PC-3 (cell line): ENCODE data around the gene RNASET2. TPM values are rescaled to one million over a fixed set of nuclear protein-coding genes. Genes with fewer than 3 reads are reported as not detected.

Experiments
- ATAC-seq: fragments of 200-7000 bp; cut with Tn5 transposase; 2 replicates; pipeline ENCODE4 v1.9.1; 2020; ENCODE audit warnings: mild to moderate bottlenecking, moderate library complexity
- BruUV-seq: library from RNA; stranded (reverse); fragments of 400-500 nt; replicated peaks from 2 replicates; lab custom pipeline; 2021; lab: Mats Ljungman, UMichigan
- CTCF ChIA-PET: fragments of 300-600 bp; sonication (Branson Sonifier 250); formaldehyde crosslinking; loops from one replicate; lab custom pipeline; 2022; ENCODE audit warnings: antibody characterized with exemption; lab: Charles Lee
- POLR2A ChIA-PET: fragments of 300-600 bp; sonication (Branson Sonifier 250); formaldehyde crosslinking; loops from one replicate; lab custom pipeline; 2022; ENCODE audit warnings: antibody characterized with exemption; ENCODE audit not compliant: unreplicated experiment; lab: Charles Lee
- DNase-seq: peaks from one replicate; pipeline ENCODE4 v3.0.0-alpha.2; 2015
- H2AFZ ChIP-seq: fragments of 300-600 bp; sonication (generic); 2 replicates; pipeline ENCODE4 v1.6.0; 2016; ENCODE audit warnings: antibody characterized with exemption, low read length
- H3F3A ChIP-seq: fragments of 300-600 bp; sonication (generic); one replicate; pipeline ENCODE4 v1.6.0; 2017; ENCODE audit warnings: antibody characterized with exemption, low read length, control low read depth, mild to moderate bottlenecking; ENCODE audit not compliant: unreplicated experiment
- H3K27ac ChIP-seq: fragments of 300-600 bp; sonication (generic); 2 replicates; pipeline ENCODE4 v1.5.1; 2016; ENCODE audit warnings: mild to moderate bottlenecking, low read length
- H3K27me3 ChIP-seq: fragments of 300-600 bp; sonication (generic); 2 replicates; pipeline ENCODE4 v1.6.1; 2016; ENCODE audit warnings: low read length, mixed read lengths
- H3K36me3 ChIP-seq: fragments of 300-600 bp; sonication (generic); 2 replicates; pipeline ENCODE4 v1.6.1; 2016; ENCODE audit warnings: low read depth, mixed run types, low read length, mixed read lengths
- H3K4me1 ChIP-seq: fragments of 300-600 bp; sonication (generic); 2 replicates; pipeline ENCODE4 v1.5.1; 2016; ENCODE audit warnings: low read length; ENCODE audit not compliant: insufficient read depth
- H3K4me2 ChIP-seq: fragments of 300-600 bp; sonication (generic); 2 replicates; pipeline ENCODE4 v1.6.0; 2016; ENCODE audit warnings: low read length
- H3K4me3 ChIP-seq: fragments of 300-600 bp; sonication (generic); 2 replicates; pipeline ENCODE4 v1.5.1; 2016; ENCODE audit warnings: mild to moderate bottlenecking, low read length, mixed read lengths
- H3K79me2 ChIP-seq: fragments of 300-600 bp; sonication (generic); 2 replicates; pipeline ENCODE4 v1.6.1; 2017; ENCODE audit warnings: low read length, mixed read lengths
- H3K9ac ChIP-seq: fragments of 300-600 bp; sonication (generic); 2 replicates; pipeline ENCODE4 v1.6.0; 2016; ENCODE audit warnings: mild to moderate bottlenecking, low read length
- H3K9me2 ChIP-seq: fragments of 300-600 bp; sonication (generic); replicated peaks from 2 replicates; pipeline ENCODE4 v1.6.1; 2016; ENCODE audit warnings: mixed run types, low read length, mixed read lengths
- H3K9me3 ChIP-seq: fragments of 300-600 bp; sonication (generic); 2 replicates; pipeline ENCODE4 v1.6.1; 2016; ENCODE audit warnings: low read length, mixed read lengths
- H4K20me1 ChIP-seq: fragments of 300-600 bp; sonication (generic); 2 replicates; pipeline ENCODE4 v1.6.1; 2016; ENCODE audit warnings: low read length, mixed read lengths
- CTCF ChIP-seq: fragments of 300-600 bp; sonication (generic); conservative IDR thresholded peaks from 2 replicates; pipeline ENCODE4 v1.5.1; 2017; ENCODE audit warnings: antibody characterized with exemption, low read depth, mild to moderate bottlenecking, low read length
- EZH2 ChIP-seq: fragments of 300-600 bp; sonication (generic); IDR thresholded peaks from one replicate; pipeline ENCODE4 v1.6.1; 2017; ENCODE audit warnings: antibody characterized with exemption, mild to moderate bottlenecking, low read length; ENCODE audit not compliant: unreplicated experiment
- EZH2phosphoT487 ChIP-seq: fragments of 300-600 bp; sonication (generic); IDR thresholded peaks from 2 replicates; pipeline ENCODE4 v1.6.1; 2018; ENCODE audit warnings: mild to moderate bottlenecking, antibody characterized with exemption, low read length, borderline replicate concordance
- intact Hi-C: fragments of 100-400 bp; cut with micrococcal nuclease; formaldehyde crosslinking; loops from 2 replicates; pipeline ENCODE4 v1.9.0; 2023
- total RNA-seq: library from RNA; depleted of rRNA; stranded (reverse); fragments of >200 nt; gene quantifications from 2 replicates; pipeline ENCODE4 v1.2.3, GENCODE V29; 2014

RNASET2 gene
- total RNA-seq, 1 experiment from 2014 or later = 51.8 TPM

- no TSS peak for BruUV-seq
- Histone ChIP-seq H4K20me1 (no peaks in the 10 kb centered on the region), H3K4me3 (no peak overlapping the region), H3K9me3 (no peaks in the 10 kb centered on the region), H3K36me3 (no peaks in the 10 kb centered on the region), H3F3A (no peaks in the 10 kb centered on the region), H3K4me1 (no peaks in the 10 kb centered on the region), H2AFZ (no peak overlapping the region), H3K79me2 (no peaks in the 10 kb centered on the region), H3K9me2 (no peaks in the 10 kb centered on the region), H3K27ac (no peak overlapping the region), H3K27me3 (no peaks in the 10 kb centered on the region), H3K4me2 (no peak overlapping the region), H3K9ac (no peak overlapping the region)
- DNase-seq (no peak), ATAC-seq (no peak)
- POLR2A ChIA-PET = no interaction called here
- TF ChIP-seq CTCF (no peak), EZH2phosphoT487 (no peak), EZH2 (no peak)
- CTCF ChIA-PET = no interaction called here
- intact Hi-C loops = no loop called here
Observed at GRCh38 chr6:166925141-166925996, 31.0 kb downstream of the RNASET2 start.

GRCh38 chr6:166924531-166924930 is 31.8 kb downstream of the RNASET2 start:
- BruUV-seq = no TSS peak
- Histone ChIP-seq H4K20me1 (no peaks in the 10 kb centered on the region), H2AFZ (no peak overlapping the region), H3K27me3 (no peaks in the 10 kb centered on the region), H3F3A (no peaks in the 10 kb centered on the region), H3K4me2 (no peak overlapping the region), H3K9me3 (no peaks in the 10 kb centered on the region), H3K9ac (no peak overlapping the region), H3K4me3 (no peak overlapping the region), H3K27ac (no peak overlapping the region), H3K4me1 (no peaks in the 10 kb centered on the region), H3K79me2 (no peaks in the 10 kb centered on the region), H3K9me2 (no peaks in the 10 kb centered on the region), H3K36me3 (no peaks in the 10 kb centered on the region)
- no peak for TF ChIP-seq EZH2phosphoT487
- TF ChIP-seq CTCF = no peak
- no peak for TF ChIP-seq EZH2
- ChIA-PET POLR2A (no interaction called here), CTCF (no interaction called here)
- DNase-seq = no peak
- intact Hi-C loops = no loop called here
- ATAC-seq = no peak

DNA sequence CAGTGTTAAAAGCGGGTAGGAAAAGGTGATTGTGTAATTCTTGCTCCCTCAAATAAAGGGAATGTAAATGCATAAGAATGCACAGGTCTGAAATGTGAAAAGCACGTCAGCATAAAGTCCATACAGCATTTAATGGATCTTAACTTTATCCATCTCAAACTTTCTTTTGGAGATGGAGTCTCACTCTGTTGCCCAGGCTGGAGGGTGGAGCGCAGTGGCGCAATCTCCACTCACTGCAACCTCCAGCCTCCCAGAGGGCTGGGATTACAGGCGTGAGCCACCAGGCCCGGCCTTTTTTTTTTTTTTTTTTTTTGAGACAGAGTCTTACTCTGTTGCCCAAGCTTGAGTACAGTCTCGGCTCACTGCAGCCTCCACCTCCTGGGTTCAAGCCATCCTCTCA is 33.4 kb downstream of the RNASET2 start:
- Histone ChIP-seq H3K9me3 (no peaks in the 10 kb centered on the region), H3K27ac (no peak overlapping the region), H3F3A (no peaks in the 10 kb centered on the region), H3K4me2 (no peak overlapping the region), H4K20me1 (no peaks in the 10 kb centered on the region), H3K4me1 (no peaks in the 10 kb centered on the region), H2AFZ (no peak overlapping the region), H3K79me2 (no peaks in the 10 kb centered on the region), H3K9me2 (no peaks in the 10 kb centered on the region), H3K36me3 (no peaks in the 10 kb centered on the region), H3K4me3 (no peak overlapping the region), H3K9ac (no peak overlapping the region), H3K27me3 (no peaks in the 10 kb centered on the region)
- CTCF ChIA-PET = no interaction called here
- no TSS peak for BruUV-seq
- ATAC-seq (no peak), DNase-seq (no peak)
- intact Hi-C loops = no loop called here
- POLR2A ChIA-PET = no interaction called here
- TF ChIP-seq EZH2 = no peak
- TF ChIP-seq EZH2phosphoT487 = no peak
- no peak for TF ChIP-seq CTCF
